ENCODE measurements around the gene MRPS18B.

GRCh38 chr6:30617565-30618269 is at the start of gene MRPS18B:
- TF ChIP-seq CTCF (IDR thresholded peaks at IDR 0.05; ENCODE audit: low read length) (no peak), EZH2 (IDR thresholded peaks at IDR 0.05; ENCODE audit: borderline replicate concordance, low read length) (no peak)

Data from OCI-LY1 (cell line).